PC-3 (cell line): ENCODE measurements around the gene PEX14. TPM values are rescaled to one million over a fixed set of nuclear protein-coding genes. Genes with fewer than 3 reads are reported as not detected.

ENCODE experiments used
- ATAC-seq: fragments of 200-7000 bp; cut with Tn5 transposase; 2 replicates; pipeline ENCODE4 v1.9.1; 2020; ENCODE audit warnings: mild to moderate bottlenecking, moderate library complexity
- BruUV-seq: library from RNA; stranded (reverse); fragments of 400-500 nt; replicated peaks from 2 replicates; lab custom pipeline; 2021; lab: Mats Ljungman, UMichigan
- CTCF ChIA-PET: fragments of 300-600 bp; sonication (Branson Sonifier 250); formaldehyde crosslinking; loops from one replicate; lab custom pipeline; 2022; ENCODE audit warnings: antibody characterized with exemption; lab: Charles Lee
- POLR2A ChIA-PET: fragments of 300-600 bp; sonication (Branson Sonifier 250); formaldehyde crosslinking; loops from one replicate; lab custom pipeline; 2022; ENCODE audit warnings: antibody characterized with exemption; ENCODE audit not compliant: unreplicated experiment; lab: Charles Lee
- DNase-seq: peaks from one replicate; pipeline ENCODE4 v3.0.0-alpha.2; 2015
- H2AFZ ChIP-seq: fragments of 300-600 bp; sonication (generic); 2 replicates; pipeline ENCODE4 v1.6.0; 2016; ENCODE audit warnings: antibody characterized with exemption, low read length
- H3F3A ChIP-seq: fragments of 300-600 bp; sonication (generic); one replicate; pipeline ENCODE4 v1.6.0; 2017; ENCODE audit warnings: antibody characterized with exemption, low read length, control low read depth, mild to moderate bottlenecking; ENCODE audit not compliant: unreplicated experiment
- H3K27ac ChIP-seq: fragments of 300-600 bp; sonication (generic); 2 replicates; pipeline ENCODE4 v1.5.1; 2016; ENCODE audit warnings: mild to moderate bottlenecking, low read length
- H3K27me3 ChIP-seq: fragments of 300-600 bp; sonication (generic); 2 replicates; pipeline ENCODE4 v1.6.1; 2016; ENCODE audit warnings: low read length, mixed read lengths
- H3K36me3 ChIP-seq: fragments of 300-600 bp; sonication (generic); 2 replicates; pipeline ENCODE4 v1.6.1; 2016; ENCODE audit warnings: low read depth, mixed run types, low read length, mixed read lengths
- H3K4me1 ChIP-seq: fragments of 300-600 bp; sonication (generic); 2 replicates; pipeline ENCODE4 v1.5.1; 2016; ENCODE audit warnings: low read length; ENCODE audit not compliant: insufficient read depth
- H3K4me2 ChIP-seq: fragments of 300-600 bp; sonication (generic); 2 replicates; pipeline ENCODE4 v1.6.0; 2016; ENCODE audit warnings: low read length
- H3K4me3 ChIP-seq: fragments of 300-600 bp; sonication (generic); 2 replicates; pipeline ENCODE4 v1.5.1; 2016; ENCODE audit warnings: mild to moderate bottlenecking, low read length, mixed read lengths
- H3K79me2 ChIP-seq: fragments of 300-600 bp; sonication (generic); 2 replicates; pipeline ENCODE4 v1.6.1; 2017; ENCODE audit warnings: low read length, mixed read lengths
- H3K9ac ChIP-seq: fragments of 300-600 bp; sonication (generic); 2 replicates; pipeline ENCODE4 v1.6.0; 2016; ENCODE audit warnings: mild to moderate bottlenecking, low read length
- H3K9me2 ChIP-seq: fragments of 300-600 bp; sonication (generic); replicated peaks from 2 replicates; pipeline ENCODE4 v1.6.1; 2016; ENCODE audit warnings: mixed run types, low read length, mixed read lengths
- H3K9me3 ChIP-seq: fragments of 300-600 bp; sonication (generic); 2 replicates; pipeline ENCODE4 v1.6.1; 2016; ENCODE audit warnings: low read length, mixed read lengths
- H4K20me1 ChIP-seq: fragments of 300-600 bp; sonication (generic); 2 replicates; pipeline ENCODE4 v1.6.1; 2016; ENCODE audit warnings: low read length, mixed read lengths
- CTCF ChIP-seq: fragments of 300-600 bp; sonication (generic); conservative IDR thresholded peaks from 2 replicates; pipeline ENCODE4 v1.5.1; 2017; ENCODE audit warnings: antibody characterized with exemption, low read depth, mild to moderate bottlenecking, low read length
- EZH2 ChIP-seq: fragments of 300-600 bp; sonication (generic); IDR thresholded peaks from one replicate; pipeline ENCODE4 v1.6.1; 2017; ENCODE audit warnings: antibody characterized with exemption, mild to moderate bottlenecking, low read length; ENCODE audit not compliant: unreplicated experiment
- EZH2phosphoT487 ChIP-seq: fragments of 300-600 bp; sonication (generic); IDR thresholded peaks from 2 replicates; pipeline ENCODE4 v1.6.1; 2018; ENCODE audit warnings: mild to moderate bottlenecking, antibody characterized with exemption, low read length, borderline replicate concordance
- intact Hi-C: fragments of 100-400 bp; cut with micrococcal nuclease; formaldehyde crosslinking; loops from 2 replicates; pipeline ENCODE4 v1.9.0; 2023
- total RNA-seq: library from RNA; depleted of rRNA; stranded (reverse); fragments of >200 nt; gene quantifications from 2 replicates; pipeline ENCODE4 v1.2.3, GENCODE V29; 2014

Gene PEX14
- total RNA-seq, 1 experiment from 2014 or later = 24.9 TPM

GRCh38 chr1:10622910-10623685 lies 148.3 kb downstream of the PEX14 start:
- ChIA-PET POLR2A (no interaction called here), CTCF (interaction anchor here (0.6 kb wide), 1 partner anchor 106 kb away, joined by 7 read pairs; no protein-coding TSS in a partner anchor)
- H3K4me3 ChIP-seq = no peak overlapping the region
- no peak for TF ChIP-seq CTCF
- TF ChIP-seq EZH2 = no peak
- no peak for TF ChIP-seq EZH2phosphoT487
- H3K9me3 ChIP-seq = no peaks in the 10 kb centered on the region
- intact Hi-C loops = no loop called here
- no peaks in the 10 kb centered on the region for H3K9me2 ChIP-seq
- H3K4me2 ChIP-seq = no peak overlapping the region
- H3K27ac ChIP-seq = no peak overlapping the region
- no peaks in the 10 kb centered on the region for H3K36me3 ChIP-seq
- no peaks in the 10 kb centered on the region for H3F3A ChIP-seq
- no peaks in the 10 kb centered on the region for H3K79me2 ChIP-seq
- BruUV-seq = no TSS peak
- no peak for ATAC-seq
- H3K9ac ChIP-seq = no peak overlapping the region
- DNase-seq = no peak
- H3K4me1 ChIP-seq = no peaks in the 10 kb centered on the region
- H3K27me3 ChIP-seq = no peaks in the 10 kb centered on the region
- no peaks in the 10 kb centered on the region for H4K20me1 ChIP-seq
- no peak overlapping the region for H2AFZ ChIP-seq

- BruUV-seq = no TSS peak
- no peak overlapping the region for H3K4me2 ChIP-seq
- ChIA-PET POLR2A (no interaction called here), CTCF (interaction anchor here (0.6 kb wide), 1 partner anchor 107 kb away, joined by 7 read pairs; no protein-coding TSS in a partner anchor)
- H3K27ac ChIP-seq = no peak overlapping the region
- no peaks in the 10 kb centered on the region for H3K4me1 ChIP-seq
- no peaks in the 10 kb centered on the region for H3F3A ChIP-seq
- H3K36me3 ChIP-seq = no peaks in the 10 kb centered on the region
- H3K9ac ChIP-seq = no peak overlapping the region
- H3K4me3 ChIP-seq = no peak overlapping the region
- H3K79me2 ChIP-seq = no peaks in the 10 kb centered on the region
- H3K9me3 ChIP-seq = no peaks in the 10 kb centered on the region
- intact Hi-C loops = no loop called here
- H4K20me1 ChIP-seq = no peaks in the 10 kb centered on the region
- H2AFZ ChIP-seq = no peak overlapping the region
- DNase-seq (no peak), ATAC-seq (no peak)
- H3K27me3 ChIP-seq = no peaks in the 10 kb centered on the region
- TF ChIP-seq EZH2phosphoT487 (no peak), CTCF (no peak), EZH2 (no peak)
- H3K9me2 ChIP-seq = no peaks in the 10 kb centered on the region
Measured at GRCh38 chr1:10623686-10624145, 149.0 kb downstream of the PEX14 start.
